Hindlimb muscle (tissue), 1 donor: ENCODE measurements around the gene MCC. TPM values are rescaled to one million over a fixed set of nuclear protein-coding genes. Genes with fewer than 3 reads are reported as not detected.

ENCODE experiments used
- DNase-seq: peaks from one replicate; pipeline ENCODE4 v3.0.0-alpha.2; 2013
- polyA plus RNA-seq: library from polyadenylated mRNA; unstranded; fragments of 120-200 nt; gene quantifications from one replicate; pipeline ENCODE4 v1.2.1, GENCODE V29; 2013; ENCODE audit not compliant: insufficient read length

MCC gene
- polyA plus RNA-seq, 1 donor = 17.8 TPM

DNA sequence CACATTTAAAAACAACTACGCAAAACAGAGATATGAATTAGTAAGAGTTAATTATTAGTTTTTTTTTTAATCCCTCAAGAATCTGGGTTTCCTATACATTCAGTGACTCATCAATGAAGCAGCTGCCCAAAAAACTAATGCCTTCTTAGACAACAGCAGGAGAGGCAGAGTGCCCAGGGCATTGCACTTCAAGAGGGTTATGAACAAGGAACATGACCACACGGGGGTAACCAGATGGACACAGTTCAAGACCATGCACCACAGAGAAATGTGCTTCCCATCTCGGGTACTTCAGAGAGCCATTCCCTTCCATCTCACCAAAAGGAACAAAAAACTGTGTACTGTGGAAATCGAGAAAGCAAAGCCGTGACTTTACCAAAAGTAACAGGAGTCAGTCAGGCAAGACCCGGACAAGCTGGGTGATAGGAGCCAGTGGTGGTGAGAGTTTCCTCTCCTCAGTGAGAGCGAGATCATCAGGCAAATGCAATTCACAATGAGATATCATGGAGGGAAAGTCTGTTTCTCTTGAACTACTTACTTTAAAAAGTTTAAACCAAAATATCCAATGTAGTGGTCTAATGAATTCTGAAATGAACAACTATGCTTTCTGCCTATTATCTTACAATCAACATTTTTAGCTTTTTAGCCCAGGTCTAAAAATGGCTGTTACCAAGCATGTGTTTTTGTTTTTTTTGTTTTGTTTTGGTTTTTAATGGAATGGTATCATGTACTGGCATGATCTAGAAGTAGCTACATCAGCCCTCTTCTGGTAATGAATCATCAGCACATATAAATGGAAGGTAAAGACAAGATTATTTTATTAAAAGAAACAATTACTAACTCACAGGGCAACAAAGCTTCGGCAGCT lies 245.5 kb downstream of the MCC start:
- no peak for DNase-seq

DNA sequence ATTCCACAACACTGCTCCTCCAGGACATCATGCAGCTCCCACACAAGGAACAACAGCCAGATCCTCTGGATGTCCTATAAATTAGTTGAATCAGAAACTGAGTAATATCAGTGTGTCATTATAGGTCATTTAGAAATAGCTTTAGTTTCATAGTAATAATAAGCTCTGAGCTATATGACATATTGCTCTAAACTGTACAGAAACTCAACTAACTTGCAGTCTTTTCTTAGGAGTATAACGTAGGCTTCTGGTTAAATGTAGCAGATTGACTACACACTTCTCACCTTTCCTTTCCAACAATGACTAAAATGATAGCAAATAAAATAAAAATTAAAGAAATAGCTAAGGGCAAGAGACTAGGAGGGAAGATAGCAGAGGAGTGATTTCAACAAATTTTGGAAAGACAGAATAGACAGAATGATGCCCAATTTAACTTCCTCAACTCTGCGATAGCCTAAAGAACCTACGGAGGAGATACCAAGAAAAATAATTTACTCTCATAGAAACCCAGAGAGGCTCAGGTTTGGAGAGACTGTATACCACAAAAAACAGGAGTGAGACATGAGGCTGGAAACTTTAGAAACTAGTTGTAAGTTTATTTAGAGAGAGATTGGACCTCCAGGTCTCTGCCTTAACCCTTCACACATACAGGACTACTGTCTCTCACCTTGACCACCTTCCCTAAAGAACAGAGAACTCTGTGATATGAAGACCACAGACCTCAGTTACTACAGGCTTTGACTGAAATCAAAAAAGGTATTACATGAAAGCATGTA lies 247.1 kb downstream of the MCC start:
- DNase-seq = no peak

DNA sequence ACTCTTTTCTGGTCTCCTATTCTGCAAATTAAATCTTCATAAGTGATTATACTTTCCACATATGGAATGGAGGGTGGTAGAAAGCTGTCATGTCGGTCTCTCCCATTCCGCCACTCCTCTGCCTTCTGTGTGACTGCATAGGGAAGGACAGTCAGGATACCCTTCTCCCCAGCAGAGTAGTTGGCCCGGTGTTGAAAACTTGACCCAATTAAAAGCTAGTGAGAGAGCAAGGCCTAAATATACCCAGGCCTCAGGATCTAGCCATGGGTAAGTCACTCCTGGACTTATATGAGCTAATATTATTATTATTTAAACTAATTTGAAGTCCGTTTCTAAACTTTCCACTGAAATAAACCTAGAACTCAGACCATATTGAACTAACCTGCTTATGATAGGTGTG lies 248.2 kb downstream of the MCC start:
- DNase-seq = no peak

GRCh38 chr5:113237893-113238292 lies 250.4 kb downstream of the MCC start:
- no peak for DNase-seq

GRCh38 chr5:113236536-113237288 lies 251.5 kb downstream of the MCC start:
- DNase-seq = no peak

DNA sequence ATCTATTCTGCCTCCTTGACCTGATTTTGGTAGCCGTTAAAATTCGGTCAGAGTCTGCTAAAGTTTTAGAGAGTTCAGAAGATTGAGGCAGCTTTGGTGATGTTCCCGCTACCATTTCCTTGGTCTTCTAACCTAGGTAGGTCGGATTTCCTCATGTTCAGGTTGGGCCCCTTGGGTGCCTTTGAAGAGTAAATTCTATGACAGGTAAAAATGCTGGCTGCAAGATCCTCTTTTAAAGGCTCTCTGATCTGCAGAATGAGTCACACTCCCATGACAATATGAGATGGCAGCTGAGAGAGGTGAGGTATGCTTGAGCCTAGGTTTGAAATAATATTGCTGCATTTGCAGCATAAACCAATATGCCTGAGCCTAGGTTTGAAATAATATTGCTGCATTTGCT lies 252.4 kb downstream of the MCC start:
- no peak for DNase-seq

DNA sequence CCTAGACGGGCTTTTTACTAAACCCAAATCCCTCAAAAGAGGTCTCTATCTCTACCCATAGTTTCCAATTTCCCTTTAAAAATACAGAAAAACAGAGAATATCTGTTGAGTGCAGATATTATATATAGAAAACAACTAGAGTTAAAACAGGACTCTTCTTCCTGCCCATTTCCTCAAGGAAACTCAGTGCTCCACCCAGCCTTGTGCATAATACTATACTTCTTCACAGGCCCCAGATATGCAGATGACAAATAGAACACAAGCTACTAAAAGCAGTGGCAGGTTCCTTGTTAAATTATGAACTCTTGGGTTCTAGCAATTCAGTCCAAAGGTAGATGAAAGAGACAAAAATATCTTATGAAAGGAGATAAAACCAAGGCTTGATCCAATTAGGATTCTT lies 253.7 kb downstream of the MCC start:
- no peak for DNase-seq

DNA sequence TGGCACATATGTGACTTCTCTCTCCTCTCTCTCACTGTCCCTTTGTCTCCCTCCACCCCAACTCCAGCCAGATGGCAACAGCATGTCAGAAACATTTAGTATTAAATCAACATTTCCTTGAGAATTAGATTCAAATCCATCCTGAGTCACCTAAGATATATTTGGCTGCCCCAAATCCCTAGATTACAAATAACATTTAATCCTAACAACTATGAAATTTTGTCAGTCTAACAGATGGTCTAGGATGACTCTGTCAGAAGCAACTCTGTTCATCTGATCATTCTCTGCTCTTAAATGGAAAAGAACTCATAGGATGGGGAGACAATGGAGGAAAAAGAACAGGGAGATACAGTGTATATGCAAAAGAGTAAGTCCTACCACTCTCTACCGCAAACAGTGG lies 254.6 kb downstream of the MCC start:
- no peak for DNase-seq

GRCh38 chr5:113232667-113233066 lies 255.6 kb downstream of the MCC start:
- no peak for DNase-seq

GRCh38 chr5:113232221-113232620 lies 256.0 kb downstream of the MCC start:
- no peak for DNase-seq

- no peak for DNase-seq
Measured at GRCh38 chr5:113231653-113232000, 256.6 kb downstream of the MCC start.

GRCh38 chr5:113230711-113231652 lies 257.3 kb downstream of the MCC start:
- DNase-seq = no peak

DNA sequence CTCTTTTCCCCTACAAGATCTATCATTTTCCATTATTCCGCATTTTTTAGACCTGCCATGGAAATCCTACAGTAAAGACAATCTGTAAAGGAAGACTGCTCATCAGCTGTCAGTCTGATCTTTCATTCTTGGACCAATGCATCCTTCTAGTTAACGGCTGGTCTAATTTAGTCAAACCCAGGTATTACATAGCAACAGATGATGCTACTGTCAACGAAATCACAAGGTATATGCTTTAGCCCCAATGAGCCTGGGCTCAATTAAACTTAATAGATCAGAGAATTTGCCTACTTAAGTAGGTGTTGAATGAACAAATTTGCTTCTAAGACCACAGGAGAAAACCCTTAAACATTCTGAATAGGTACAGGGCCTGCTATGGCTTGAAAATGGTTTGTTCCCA lies 260.5 kb downstream of the MCC start:
- DNase-seq = no peak

GRCh38 chr5:113226116-113226736 lies 262.0 kb downstream of the MCC start:
- DNase-seq = no peak

- DNase-seq = no peak
Measured at GRCh38 chr5:113225259-113225658, 263.0 kb downstream of the MCC start.

DNA sequence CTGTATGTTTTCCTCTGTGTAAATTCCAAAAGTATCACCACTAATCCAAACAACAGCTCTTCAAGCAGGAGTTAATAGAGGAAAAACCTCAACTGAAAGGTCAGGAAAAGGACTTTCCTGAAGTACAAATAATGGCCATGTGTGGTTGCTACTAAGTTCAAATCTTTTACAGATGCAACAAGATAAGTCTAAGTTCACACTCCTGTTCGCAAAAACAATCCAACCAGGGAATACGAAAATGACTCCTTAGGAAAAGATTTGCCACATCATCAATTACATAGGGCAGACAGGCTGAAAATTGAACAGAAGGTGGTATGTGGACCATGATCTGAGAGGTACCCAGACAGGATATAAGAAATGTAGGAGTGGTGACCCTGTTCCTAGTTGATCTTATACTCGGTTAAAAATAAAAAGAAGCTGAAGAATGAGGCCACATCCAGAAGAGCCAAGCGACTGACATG lies 263.6 kb downstream of the MCC start:
- DNase-seq = no peak

DNA sequence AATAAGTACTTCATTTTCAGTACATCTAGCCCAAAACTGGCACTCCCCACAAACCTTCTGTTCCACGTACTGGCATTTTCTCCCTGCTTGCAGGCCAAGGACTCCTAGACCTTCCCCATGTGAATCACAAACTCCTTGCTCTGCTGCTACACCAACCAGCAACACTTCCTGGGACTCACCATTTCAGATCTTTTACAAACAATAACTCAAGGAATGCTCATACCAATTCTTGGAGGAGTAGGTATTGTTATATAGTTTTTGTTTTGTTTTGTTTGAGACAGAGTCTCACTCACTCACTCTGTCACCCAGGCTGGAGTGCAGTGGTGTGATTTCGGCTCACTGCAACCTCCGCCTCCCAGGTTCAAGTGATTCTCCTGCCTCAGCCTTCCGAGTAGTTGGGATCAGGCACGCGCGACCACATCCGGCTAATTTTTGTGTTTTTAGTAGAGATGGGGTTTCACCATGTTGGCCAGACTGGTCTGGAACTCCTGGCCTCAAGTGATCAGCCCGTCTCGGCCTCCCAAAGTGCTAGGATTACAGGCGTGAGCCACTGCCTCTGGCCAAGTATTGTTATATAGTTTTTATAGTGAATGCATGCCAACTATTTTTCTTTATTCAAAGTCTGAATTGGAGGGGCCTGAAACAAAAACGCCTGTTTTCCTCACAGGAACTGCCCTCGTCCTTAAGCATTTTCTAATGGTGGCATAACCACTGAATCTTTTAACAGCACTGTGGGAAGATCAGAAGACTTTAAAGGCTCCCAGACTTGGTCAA lies 264.2 kb downstream of the MCC start:
- no peak for DNase-seq

DNA sequence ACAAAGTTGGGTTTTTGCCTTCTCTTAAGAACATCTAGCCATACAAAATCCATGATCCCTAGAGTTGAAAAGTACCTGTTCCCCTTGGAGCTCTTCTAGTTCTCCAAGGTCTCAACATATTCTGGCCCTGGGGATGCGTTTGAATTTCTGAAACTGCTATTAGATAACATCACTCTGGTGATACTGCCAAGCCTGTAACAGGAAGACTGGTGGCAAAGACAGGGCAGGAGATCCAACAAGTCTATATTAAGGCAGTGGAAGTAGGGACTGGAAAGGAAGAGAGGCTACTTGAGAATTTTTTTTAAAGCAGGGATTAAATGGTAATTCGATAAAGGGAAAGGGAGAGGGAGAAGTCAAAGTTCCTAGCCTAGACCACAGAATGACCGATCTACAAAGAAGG lies 264.9 kb downstream of the MCC start:
- DNase-seq = no peak

DNA sequence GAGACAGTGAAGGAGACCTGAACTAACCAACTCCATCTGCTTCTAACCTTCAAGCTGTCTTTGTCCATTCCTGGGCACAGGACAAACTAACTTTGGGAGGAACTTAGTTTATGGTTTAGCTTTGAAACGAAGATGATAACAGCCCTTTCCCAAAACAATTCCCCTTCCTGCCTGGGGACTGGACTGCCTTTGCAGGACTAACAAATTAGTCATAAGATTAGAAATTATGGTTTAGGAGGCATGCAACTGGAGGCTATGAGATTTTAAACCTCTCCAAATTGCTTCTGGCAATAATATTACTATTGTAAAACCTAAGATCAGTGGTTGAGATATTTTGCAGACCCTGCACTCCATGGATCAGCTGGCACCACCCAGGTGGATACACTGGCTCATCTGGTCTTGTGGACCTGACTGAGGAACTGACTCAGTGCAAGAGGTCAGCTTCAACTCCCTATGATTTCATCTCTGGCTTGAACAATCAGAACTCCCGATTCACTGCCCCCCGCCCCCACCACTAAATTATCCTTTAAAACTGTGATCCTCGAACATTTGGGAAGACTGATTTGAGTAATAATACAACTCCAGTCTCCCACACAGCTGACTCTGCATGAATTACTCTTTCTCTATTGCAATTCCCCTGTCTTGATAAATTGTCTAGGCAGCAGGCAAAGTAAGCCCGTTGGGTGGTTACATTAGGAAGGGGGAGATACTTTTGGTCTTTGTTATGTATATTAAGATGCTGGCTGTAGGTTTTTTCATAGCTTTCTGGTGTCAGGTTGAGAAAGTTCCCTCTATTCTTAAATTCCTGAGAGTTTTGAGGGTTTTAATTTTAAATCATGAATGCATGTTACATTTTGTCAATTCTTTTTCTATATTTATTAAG lies 266.7 kb downstream of the MCC start:
- no peak for DNase-seq

- no peak for DNase-seq
Measured at GRCh38 chr5:113219695-113220094, 268.6 kb downstream of the MCC start.
